HepG2 (cell line): Measurements from ENCODE around the gene EPB42. TPM values are rescaled to one million over a fixed set of nuclear protein-coding genes. Genes with fewer than 3 reads are reported as not detected.

Source experiments
- AHDC1 ChIP-seq: sonication (generic); formaldehyde crosslinking; IDR thresholded peaks from 2 replicates; pipeline ENCODE4 v1.5.1; 2020; ENCODE audit warnings: mild to moderate bottlenecking, missing genetic modification reagents, borderline replicate concordance
- GATA4 ChIP-seq: sonication (generic); IDR thresholded peaks from 2 replicates; pipeline ENCODE4 v1.6.1; 2016; ENCODE audit warnings: antibody characterized with exemption, low read depth, borderline replicate concordance
- GATAD2A ChIP-seq: IDR thresholded peaks from 2 replicates; pipeline ENCODE4 v1.6.1; 2016
- HOMEZ ChIP-seq: IDR thresholded peaks from 2 replicates; pipeline ENCODE4 v1.6.1; 2016; ENCODE audit warnings: low read depth
- KMT2B ChIP-seq: IDR thresholded peaks from 2 replicates; pipeline ENCODE4 v1.6.1; 2016; ENCODE audit warnings: missing genetic modification reagents, missing compliant biosample characterization
- PBX2 ChIP-seq: IDR thresholded peaks from 2 replicates; pipeline ENCODE4 v1.6.1; 2016; ENCODE audit warnings: control low read depth
- TMF1 ChIP-seq: sonication (generic); formaldehyde crosslinking; IDR thresholded peaks from 2 replicates; pipeline ENCODE4 v1.8.1; 2022; ENCODE audit warnings: low read depth, missing genetic modification reagents
- YEATS2 ChIP-seq: sonication (generic); formaldehyde crosslinking; IDR thresholded peaks from 2 replicates; pipeline ENCODE4 v1.4.0; 2020; ENCODE audit warnings: missing genetic modification reagents, borderline replicate concordance
- ZBTB46 ChIP-seq: sonication (generic); formaldehyde crosslinking; IDR thresholded peaks from 2 replicates; pipeline ENCODE4 v1.4.0; 2020; ENCODE audit warnings: mild to moderate bottlenecking, missing genetic modification reagents, borderline replicate concordance
- ZFAT ChIP-seq: sonication (generic); formaldehyde crosslinking; conservative IDR thresholded peaks from 2 replicates; pipeline ENCODE4 v1.8.1; 2023; ENCODE audit warnings: missing genetic modification reagents, inconsistent platforms
- ZNF496 ChIP-seq: sonication (generic); formaldehyde crosslinking; IDR thresholded peaks from 2 replicates; pipeline ENCODE4 v1.8.1; 2023; ENCODE audit warnings: mild to moderate bottlenecking, moderate library complexity, missing genetic modification reagents; ENCODE audit not compliant: insufficient replicate concordance
- ZNF512B ChIP-seq: sonication (generic); formaldehyde crosslinking; IDR thresholded peaks from 2 replicates; pipeline ENCODE4 v1.5.1; 2020; ENCODE audit warnings: missing genetic modification reagents, mild to moderate bottlenecking, borderline replicate concordance
- ZNF598 ChIP-seq: sonication (generic); formaldehyde crosslinking; IDR thresholded peaks from 2 replicates; pipeline ENCODE4 v1.5.1; 2020; ENCODE audit warnings: mild to moderate bottlenecking, missing genetic modification reagents, borderline replicate concordance
- ZNF672 ChIP-seq: sonication (generic); formaldehyde crosslinking; IDR thresholded peaks from 2 replicates; pipeline ENCODE4 v1.8.1; 2022; ENCODE audit warnings: missing genetic modification reagents
- polyA plus RNA-seq, 8 experiments: library from polyadenylated mRNA; depleted of rRNA in 3 of 8; stranded (reverse) in 7 of 8; unstranded in 1 of 8; fragments of >200 nt; fragmentation: Illumina TruSeq in 4 of 8; extraction: Trizol in 4 of 8; gene quantifications; 2 replicates each; pipeline versions ENCODE4 v1.2.1 to v1.2.3, GENCODE V29; 2011 to 2016; ENCODE audit warnings: low read depth in 4 of 8, missing spikeins in 1 of 8, mixed read lengths in 1 of 8; ENCODE audit not compliant: insufficient read depth in 1 of 8
- total RNA-seq, 5 experiments: library from RNA; depleted of rRNA; stranded (reverse); fragments of >200 nt; fragmentation: Illumina TruSeq; extraction: Trizol; gene quantifications; 2 replicates each; pipeline ENCODE4 v1.2.3, GENCODE V29; 2016; ENCODE audit warnings: low read depth in 1 of 5

Gene EPB42
- total and polyA plus RNA-seq, 2 of the 13 experiments (the other 11 are each of a cell fraction or from before 2014, with no cell fraction given), result not detected

DNA sequence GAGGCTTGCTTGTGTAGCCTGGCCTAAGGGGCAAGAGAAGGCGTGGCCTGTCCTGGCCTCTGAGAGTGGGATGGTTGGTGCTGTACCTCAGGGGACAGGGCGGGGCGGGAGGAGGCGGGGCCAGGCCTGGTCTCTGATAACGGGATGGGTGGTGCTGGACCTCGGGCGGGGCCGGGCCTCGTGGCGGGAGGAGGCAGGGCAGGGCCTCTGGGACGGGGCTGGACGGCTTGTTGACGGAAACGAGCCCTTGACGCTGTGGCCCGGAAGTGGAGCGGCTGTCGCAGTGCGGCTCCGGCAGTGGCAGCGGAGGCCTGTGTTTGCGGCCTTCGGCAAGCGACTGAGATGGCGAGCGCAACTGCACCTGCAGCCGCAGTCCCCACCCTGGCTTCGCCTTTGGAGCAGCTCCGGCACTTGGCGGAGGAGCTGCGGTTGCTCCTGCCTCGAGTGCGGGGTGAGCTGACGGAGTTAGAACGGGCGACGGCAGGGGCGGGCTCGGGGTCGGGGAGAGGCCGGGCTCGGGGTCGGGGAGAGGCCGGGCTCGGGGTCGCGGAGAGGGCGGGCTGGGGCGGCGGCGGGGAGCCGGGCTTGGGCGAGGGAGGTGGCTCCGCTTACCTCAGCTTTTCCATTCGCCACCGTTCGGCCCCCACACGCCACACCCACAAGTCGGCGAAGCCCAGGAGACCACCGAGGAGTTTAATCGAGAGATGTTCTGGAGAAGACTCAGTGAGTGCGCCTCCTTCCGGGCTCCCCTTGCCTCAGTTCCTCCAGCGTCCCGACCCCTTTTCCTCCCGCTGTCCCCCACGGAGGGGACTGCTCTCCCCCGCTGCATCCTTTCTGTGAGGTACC is 35.4 kb downstream of the EPB42 start, which contains the start of gene CCNDBP1 (continued):
- TF ChIP-seq ZNF672 (CRISPR knock-in tag), result no peak
- no peak for TF ChIP-seq ZNF598 (CRISPR knock-in tag)
- no peak for TF ChIP-seq AHDC1 (CRISPR knock-in tag)
- TF ChIP-seq PBX2, result no peak
- peak; percentile 87 for TF ChIP-seq KMT2B (CRISPR knock-in tag)
- no peak for TF ChIP-seq HOMEZ (CRISPR knock-in tag)
- no peak for TF ChIP-seq YEATS2 (CRISPR knock-in tag)
- TF ChIP-seq ZBTB46 (CRISPR knock-in tag), result no peak
- no peak for TF ChIP-seq ZFAT (CRISPR knock-in tag)
- no peak for TF ChIP-seq ZNF496 (CRISPR knock-in tag)
- TF ChIP-seq ZNF512B (CRISPR knock-in tag), result no peak
- TF ChIP-seq GATAD2A (CRISPR knock-in tag), result peak; percentile 49; the same call in 1 of the 2 replicates
- TF ChIP-seq GATA4, result no peak
- TF ChIP-seq TMF1 (CRISPR knock-in tag), result peak; percentile 84; the same call in 1 of the 2 replicates
